ENCODE data around the gene GNGT2.

Gene GNGT2

DNA sequence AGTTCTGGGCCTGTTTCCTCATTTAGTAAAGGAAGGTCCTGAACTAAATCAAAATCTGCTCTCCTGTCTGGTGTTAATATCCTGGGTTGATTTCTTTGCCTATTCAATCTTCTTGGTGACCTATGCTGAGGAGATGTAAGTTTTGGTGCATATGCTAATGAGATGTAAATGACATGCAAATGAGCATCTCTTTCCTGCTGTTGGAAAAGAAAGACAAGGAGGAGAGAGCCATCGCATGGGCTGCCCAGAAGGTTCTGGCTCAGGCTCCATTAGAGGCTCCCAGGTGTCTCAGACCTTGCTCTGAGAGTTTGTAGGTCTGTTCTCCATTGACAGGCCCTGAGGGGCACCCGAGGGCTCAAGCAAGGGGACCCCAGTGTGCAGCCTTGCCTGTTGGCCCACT, 3.5 kb upstream of the GNGT2 start:
- DNase-seq (ENCODE audit: extremely low read depth, low read depth): no peak
- H3K4me3 ChIP-seq (replicated peaks; ENCODE audit: low read depth, low read length): no peak overlapping the region
- TF ChIP-seq, protein P1, sequence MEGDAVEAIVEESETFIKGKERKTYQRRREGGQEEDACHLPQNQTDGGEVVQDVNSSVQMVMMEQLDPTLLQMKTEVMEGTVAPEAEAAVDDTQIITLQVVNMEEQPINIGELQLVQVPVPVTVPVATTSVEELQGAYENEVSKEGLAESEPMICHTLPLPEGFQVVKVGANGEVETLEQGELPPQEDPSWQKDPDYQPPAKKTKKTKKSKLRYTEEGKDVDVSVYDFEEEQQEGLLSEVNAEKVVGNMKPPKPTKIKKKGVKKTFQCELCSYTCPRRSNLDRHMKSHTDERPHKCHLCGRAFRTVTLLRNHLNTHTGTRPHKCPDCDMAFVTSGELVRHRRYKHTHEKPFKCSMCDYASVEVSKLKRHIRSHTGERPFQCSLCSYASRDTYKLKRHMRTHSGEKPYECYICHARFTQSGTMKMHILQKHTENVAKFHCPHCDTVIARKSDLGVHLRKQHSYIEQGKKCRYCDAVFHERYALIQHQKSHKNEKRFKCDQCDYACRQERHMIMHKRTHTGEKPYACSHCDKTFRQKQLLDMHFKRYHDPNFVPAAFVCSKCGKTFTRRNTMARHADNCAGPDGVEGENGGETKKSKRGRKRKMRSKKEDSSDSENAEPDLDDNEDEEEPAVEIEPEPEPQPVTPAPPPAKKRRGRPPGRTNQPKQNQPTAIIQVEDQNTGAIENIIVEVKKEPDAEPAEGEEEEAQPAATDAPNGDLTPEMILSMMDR (IDR thresholded peaks at IDR 0.05; ENCODE audit: low read depth, low read length, missing control alignments): no peak

DNA sequence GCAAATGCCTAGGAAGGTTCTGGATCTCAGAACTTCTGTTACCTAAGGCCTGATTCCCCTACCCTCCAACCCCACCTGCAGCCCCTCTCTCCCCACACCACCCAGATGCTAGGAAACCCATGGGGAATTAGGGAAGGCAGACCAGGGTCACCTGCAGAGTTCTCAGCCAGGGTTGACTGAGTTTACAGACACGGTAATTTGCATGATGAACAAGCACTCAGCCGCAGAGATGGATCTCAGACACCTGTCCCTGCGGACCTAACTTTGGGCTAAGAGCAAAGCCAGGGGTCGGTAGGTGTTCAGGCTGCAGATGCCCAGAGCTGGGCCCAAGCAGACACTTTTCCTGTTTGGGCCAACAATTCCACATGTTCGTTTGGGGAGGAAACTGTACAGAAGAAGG, 3.0 kb upstream of the GNGT2 start:
- DNase-seq (ENCODE audit: extremely low read depth, low read depth): no peak
- no peak overlapping the region for H3K4me3 ChIP-seq (replicated peaks; ENCODE audit: low read depth, low read length)
- TF ChIP-seq, protein P1 (IDR thresholded peaks at IDR 0.05; ENCODE audit: low read depth, low read length, missing control alignments): no peak

DNA sequence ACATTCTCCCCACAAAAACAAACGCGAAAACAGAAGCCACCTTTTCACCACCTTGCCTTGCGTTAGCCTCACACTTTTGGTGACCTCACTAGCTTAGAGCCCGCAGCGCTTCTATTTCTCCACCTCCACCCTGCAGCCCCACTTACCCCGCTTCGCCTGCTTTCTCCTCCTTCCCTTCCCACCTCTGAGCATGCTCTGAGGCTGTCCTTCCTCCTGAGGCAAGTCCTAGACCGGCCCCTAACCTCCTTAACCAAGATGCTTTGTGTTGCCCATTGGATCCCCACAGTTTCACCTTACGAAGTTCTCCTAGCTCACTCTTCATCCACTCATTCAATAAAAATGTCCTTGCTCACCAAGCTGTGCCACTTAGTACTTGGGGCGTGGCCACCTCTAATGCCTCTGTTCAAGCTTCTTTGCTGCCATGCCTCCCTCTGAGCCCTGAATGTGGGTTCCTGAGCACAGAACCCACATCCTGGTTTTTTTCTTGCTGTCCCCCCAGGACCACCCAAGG, 1.3 kb downstream of the GNGT2 start:
- DNase-seq (ENCODE audit: extremely low read depth, low read depth): no peak
- no peak overlapping the region for H3K4me3 ChIP-seq (replicated peaks; ENCODE audit: low read depth, low read length)
- TF ChIP-seq, protein P1 (IDR thresholded peaks at IDR 0.05; ENCODE audit: low read depth, low read length, missing control alignments): no peak

DNA sequence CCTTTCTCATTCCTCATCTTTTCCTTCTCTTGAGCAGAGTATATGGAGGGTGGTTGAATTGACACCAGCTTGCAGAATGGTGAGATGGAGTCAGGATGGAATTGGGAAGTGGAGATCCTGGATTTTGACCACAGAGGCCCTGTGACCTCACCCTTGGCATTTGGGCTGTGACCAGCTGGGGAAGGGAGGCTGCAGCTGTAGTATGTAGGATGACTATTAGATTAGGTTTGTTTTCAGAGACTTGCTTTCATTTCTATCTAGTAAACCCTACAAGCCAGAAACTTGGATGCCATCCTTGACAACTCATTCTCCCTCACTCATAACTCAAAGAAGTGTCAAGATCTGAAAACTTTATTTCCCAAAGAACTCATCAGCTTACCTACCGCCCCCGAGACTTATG, 5.9 kb downstream of the GNGT2 start:
- no peak overlapping the region for H3K4me3 ChIP-seq (replicated peaks; ENCODE audit: low read depth, low read length)
- TF ChIP-seq, protein P1 (IDR thresholded peaks at IDR 0.05; ENCODE audit: low read depth, low read length, missing control alignments): no peak
- DNase-seq (ENCODE audit: extremely low read depth, low read depth): no peak

DNA sequence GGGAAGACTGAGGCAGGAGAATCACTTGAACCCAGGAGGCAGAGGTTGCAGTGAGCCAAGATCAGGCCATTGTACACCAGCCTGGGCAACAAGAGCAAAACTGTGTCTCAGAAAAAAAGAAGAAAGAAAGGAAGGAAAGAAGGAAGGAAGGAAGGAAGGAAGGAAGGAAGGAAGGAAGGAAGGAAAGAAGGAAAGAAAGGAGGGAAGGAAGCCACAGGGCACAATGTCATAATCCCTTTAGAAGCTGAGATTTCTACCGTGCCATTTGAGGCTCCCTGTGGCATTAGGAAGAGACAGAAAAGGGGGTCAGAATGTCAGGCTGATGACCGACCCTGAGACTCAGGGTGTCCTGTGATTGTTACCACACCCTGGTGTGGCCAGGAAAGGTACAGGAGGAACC, 6.6 kb downstream of the GNGT2 start:
- H3K4me3 ChIP-seq (replicated peaks; ENCODE audit: low read depth, low read length): no peak overlapping the region
- no peak for DNase-seq (ENCODE audit: extremely low read depth, low read depth)
- TF ChIP-seq, protein P1 (IDR thresholded peaks at IDR 0.05; ENCODE audit: low read depth, low read length, missing control alignments): no peak

DNA sequence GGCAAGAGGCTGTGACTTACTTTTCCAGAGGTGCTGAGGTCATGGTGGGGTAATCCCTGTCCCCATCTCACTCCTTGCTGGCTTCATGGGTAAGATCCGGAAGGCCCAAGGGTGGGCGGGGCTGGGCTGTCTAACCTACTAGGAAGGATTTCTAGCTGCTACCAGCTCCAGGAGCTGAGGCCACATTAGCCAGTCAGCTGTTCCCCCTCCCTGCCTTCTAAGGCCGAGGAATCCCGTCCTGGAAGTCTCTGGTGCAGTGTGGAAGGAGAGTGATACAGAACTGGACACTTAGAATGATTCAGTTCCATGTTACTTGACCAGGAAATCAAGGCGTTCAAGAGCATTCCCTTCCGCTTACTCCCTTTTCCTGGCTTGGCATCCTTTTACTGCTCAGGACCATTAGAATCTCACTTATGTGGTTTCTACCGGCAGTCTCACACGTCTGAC, 8.9 kb downstream of the GNGT2 start:
- no peak for DNase-seq (ENCODE audit: extremely low read depth, low read depth)
- H3K4me3 ChIP-seq (replicated peaks; ENCODE audit: low read depth, low read length): no peak overlapping the region
- TF ChIP-seq, protein P1 (IDR thresholded peaks at IDR 0.05; ENCODE audit: low read depth, low read length, missing control alignments): no peak

All from HFF-Myc (cell line).